IMR-90 (cell line): Measurements from ENCODE around the gene SDCCAG8. TPM values are rescaled to one million over a fixed set of nuclear protein-coding genes. Genes with fewer than 3 reads are reported as not detected.

ENCODE experiments used
- ATAC-seq: fragments of 200-7000 bp; cut with Tn5 transposase; 2 replicates; pipeline ENCODE4 v1.9.1; 2020; ENCODE audit warnings: low read depth, mild to moderate bottlenecking, moderate library complexity
- BruUV-seq: library from RNA; stranded (reverse); fragments of 400-500 nt; replicated peaks from 2 replicates; lab custom pipeline; 2021; lab: Mats Ljungman, UMichigan
- CTCF ChIA-PET: fragments of 300-600 bp; formaldehyde crosslinking; extraction: SDS; loops from one replicate; lab custom pipeline; 2021; ENCODE audit warnings: antibody characterized with exemption; lab: Yijun Ruan, JAX
- POLR2A ChIA-PET: fragments of 300-600 bp; sonication (Branson Sonifier 250); formaldehyde crosslinking; loops from one replicate; lab custom pipeline; 2022; ENCODE audit warnings: antibody characterized with exemption; ENCODE audit not compliant: unreplicated experiment; lab: Charles Lee
- DNase-seq: peaks from one replicate; pipeline ENCODE4 v3.0.0; 2013
- H2AFZ ChIP-seq: replicated peaks from 2 replicates; pipeline ENCODE3; 2013; ENCODE audit warnings: low read length, mild to moderate bottlenecking; ENCODE audit not compliant: poor library complexity
- H2AK5ac ChIP-seq: 2 replicates; pipeline ENCODE4 v1.6.1; 2013; ENCODE audit warnings: low read depth, low read length, inconsistent platforms
- H2AK9ac ChIP-seq: replicated peaks from 2 replicates; pipeline ENCODE3; 2013; ENCODE audit warnings: mild to moderate bottlenecking, low read depth, low read length, moderate library complexity; ENCODE audit not compliant: poor library complexity
- H2BK120ac ChIP-seq: 2 replicates; pipeline ENCODE4 v1.6.1; 2013; ENCODE audit warnings: low read depth, low read length, inconsistent platforms
- H2BK15ac ChIP-seq: 3 replicates; pipeline ENCODE4 v1.6.1; 2013; ENCODE audit warnings: low read depth, low read length, inconsistent platforms
- H2BK20ac ChIP-seq: 2 replicates; pipeline ENCODE4 v1.6.1; 2013; ENCODE audit warnings: low read depth, mild to moderate bottlenecking, inconsistent platforms, low read length, moderate library complexity
- H2BK5ac ChIP-seq: 2 replicates; pipeline ENCODE4 v1.6.1; 2013; ENCODE audit warnings: mild to moderate bottlenecking, low read depth, low read length, inconsistent platforms; ENCODE audit not compliant: poor library complexity, severe bottlenecking
- H3K14ac ChIP-seq: replicated peaks from 2 replicates; pipeline ENCODE4 v1.6.1; 2013; ENCODE audit warnings: low read depth, low read length, inconsistent platforms
- H3K18ac ChIP-seq: 2 replicates; pipeline ENCODE4 v1.6.1; 2013; ENCODE audit warnings: low read depth, low read length, control low read depth
- H3K23ac ChIP-seq: 2 replicates; pipeline ENCODE4 v1.6.1; 2013; ENCODE audit warnings: low read depth, low read length, inconsistent platforms
- H3K27ac ChIP-seq: 2 replicates; pipeline ENCODE4 v1.5.1; 2013; ENCODE audit warnings: mild to moderate bottlenecking, control low read depth, low read length; ENCODE audit not compliant: insufficient read depth
- H3K27me3 ChIP-seq: 2 replicates; pipeline ENCODE4 v1.6.1; 2013; ENCODE audit warnings: low read length; ENCODE audit not compliant: control insufficient read depth, insufficient read depth
- H3K36me3 ChIP-seq: 2 replicates; pipeline ENCODE4 v1.6.1; 2013; ENCODE audit warnings: low read length, mixed read lengths; ENCODE audit not compliant: control insufficient read depth, insufficient read depth
- H3K4ac ChIP-seq: 2 replicates; pipeline ENCODE4 v1.6.1; 2013; ENCODE audit warnings: low read depth, low read length, inconsistent platforms
- H3K4me1 ChIP-seq: 2 replicates; pipeline ENCODE4 v1.6.1; 2013; ENCODE audit warnings: low read length, mixed read lengths; ENCODE audit not compliant: control insufficient read depth, insufficient read depth
- H3K4me2 ChIP-seq: 2 replicates; pipeline ENCODE4 v1.6.1; 2013; ENCODE audit warnings: low read depth, mild to moderate bottlenecking, control low read depth, low read length, moderate library complexity
- H3K4me3 ChIP-seq: 2 replicates; pipeline ENCODE4 v1.5.1; 2013; ENCODE audit warnings: low read depth, mild to moderate bottlenecking, control low read depth, low read length, moderate library complexity; ENCODE audit not compliant: insufficient read depth
- H3K56ac ChIP-seq: 2 replicates; pipeline ENCODE4 v1.6.1; 2013; ENCODE audit warnings: low read length, inconsistent platforms; ENCODE audit not compliant: insufficient read depth; ENCODE audit errors: extremely low read depth
- H3K79me1 ChIP-seq, 2 experiments: 2 replicates each; pipeline ENCODE4 v1.6.1; 2013; ENCODE audit warnings: low read length in 2 of 2, inconsistent platforms in 1 of 2, low read depth in 1 of 2
- H3K9ac ChIP-seq: 2 replicates; pipeline ENCODE4 v1.6.1; 2013; ENCODE audit warnings: low read depth, low read length, control low read depth
- H3K9me1 ChIP-seq: 2 replicates; pipeline ENCODE4 v1.6.1; 2013; ENCODE audit warnings: low read length, inconsistent platforms; ENCODE audit not compliant: insufficient read depth
- H3K9me3 ChIP-seq: 2 replicates; pipeline ENCODE4 v1.6.1; 2013; ENCODE audit warnings: low read length; ENCODE audit not compliant: control insufficient read depth, insufficient read depth
- H4K20me1 ChIP-seq: 2 replicates; pipeline ENCODE4 v1.6.1; 2013; ENCODE audit warnings: low read length, inconsistent platforms; ENCODE audit not compliant: insufficient read depth
- H4K5ac ChIP-seq: 2 replicates; pipeline ENCODE4 v1.6.1; 2013; ENCODE audit warnings: mild to moderate bottlenecking, low read depth, low read length, control low read depth
- H4K8ac ChIP-seq, 2 experiments: 2 replicates each; pipeline ENCODE4 v1.6.1; 2013; ENCODE audit warnings: low read depth in 2 of 2, low read length in 2 of 2, control low read depth in 1 of 2, inconsistent platforms in 1 of 2
- H4K91ac ChIP-seq: 2 replicates; pipeline ENCODE4 v1.6.1; 2013; ENCODE audit warnings: low read depth, low read length, inconsistent platforms; ENCODE audit not compliant: insufficient read depth
- BHLHE40 ChIP-seq: fragments of 150-350 bp; IDR thresholded peaks from 2 replicates; pipeline ENCODE4 v1.6.1; 2016; ENCODE audit warnings: mild to moderate bottlenecking, low read depth, low read length
- CEBPB ChIP-seq: IDR thresholded peaks from 2 replicates; pipeline ENCODE4 v1.6.1; 2012; ENCODE audit warnings: low read depth, low read length, improper control_type of control experiment
- CHD1 ChIP-seq: IDR thresholded peaks from 2 replicates; pipeline ENCODE4 v1.6.1; 2012; ENCODE audit warnings: low read depth, low read length, improper control_type of control experiment
- FOS ChIP-seq: fragments of 150-350 bp; IDR thresholded peaks from 2 replicates; pipeline ENCODE4 v1.6.1; 2016; ENCODE audit warnings: low read depth, low read length
- MAFK ChIP-seq: IDR thresholded peaks from 2 replicates; pipeline ENCODE4 v1.6.1; 2012; ENCODE audit warnings: low read depth, low read length, improper control_type of control experiment
- MAZ ChIP-seq: IDR thresholded peaks from 2 replicates; pipeline ENCODE4 v1.6.1; 2012; ENCODE audit warnings: low read depth, mild to moderate bottlenecking, low read length, improper control_type of control experiment, moderate library complexity, borderline replicate concordance
- MXI1 ChIP-seq: IDR thresholded peaks from 2 replicates; pipeline ENCODE4 v1.6.1; 2012; ENCODE audit warnings: low read depth, mild to moderate bottlenecking, low read length, moderate library complexity, borderline replicate concordance
- NFE2L2 ChIP-seq: fragments of 150-350 bp; IDR thresholded peaks from 2 replicates; pipeline ENCODE4 v1.6.1; 2016; ENCODE audit warnings: low read depth, mild to moderate bottlenecking, low read length
- POLR2A ChIP-seq: IDR thresholded peaks from 2 replicates; pipeline ENCODE4 v1.6.1; 2012; ENCODE audit warnings: mild to moderate bottlenecking, low read depth, low read length
- RAD21 ChIP-seq: IDR thresholded peaks from 2 replicates; pipeline ENCODE4 v1.6.1; 2012; ENCODE audit warnings: low read length, improper control_type of control experiment
- RCOR1 ChIP-seq: IDR thresholded peaks from 2 replicates; pipeline ENCODE4 v1.6.1; 2012; ENCODE audit warnings: mild to moderate bottlenecking, low read length, improper control_type of control experiment; ENCODE audit not compliant: insufficient replicate concordance
- RFX5 ChIP-seq: IDR thresholded peaks from 2 replicates; pipeline ENCODE4 v1.8.0; 2012; ENCODE audit warnings: low read depth, mild to moderate bottlenecking, low read length, moderate library complexity
- SMC3 ChIP-seq: fragments of 150-350 bp; IDR thresholded peaks from 2 replicates; pipeline ENCODE4 v1.6.1; 2016; ENCODE audit warnings: low read depth, mild to moderate bottlenecking, antibody characterized with exemption, low read length, moderate library complexity
- WGBS, 2 experiments: methylation state at CpG; one replicate each; pipeline versions ENCODE4 v1.1.5 to v1.1.7; 2013; ENCODE audit warnings: missing lambda C conversion rate in 2 of 2; ENCODE audit not compliant: insufficient read length in 1 of 2; ENCODE audit errors: extremely low coverage in 2 of 2; 5-methylcytosine and 5-hydroxymethylcytosine counted together
- dilution Hi-C: fragments of 300-500 bp; cut with HindIII; formaldehyde crosslinking; loops from one replicate; pipeline ENCODE4 v1.14.3; 2018; ENCODE audit warnings: low sequenced_read_pairs; ENCODE audit not compliant: unreplicated experiment
- in situ Hi-C: fragments of 300-500 bp; cut with MboI; formaldehyde crosslinking; loops from 3 replicates; pipeline ENCODE4 v1.14.3; 2019; ENCODE audit warnings: low sequenced_read_pairs, inconsistent platforms, mixed read lengths
- intact Hi-C: fragments of 100-400 bp; cut with micrococcal nuclease; formaldehyde crosslinking; loops from 2 replicates; pipeline ENCODE4 v1.10.0; 2022
- polyA plus RNA-seq, 3 experiments: library from polyadenylated mRNA; depleted of rRNA; stranded (reverse); fragments of >200 nt; gene quantifications; 2 replicates each; pipeline ENCODE4 v1.2.3, GENCODE V29; 2012; ENCODE audit warnings: low replicate concordance in 1 of 3
- total RNA-seq: library from RNA; depleted of rRNA; stranded (reverse); fragments of >200 nt; gene quantifications from 2 replicates; pipeline ENCODE4 v1.2.3, GENCODE V29; 2012
- TF ChIP-seq, protein P1 (sequence below): conservative IDR thresholded peaks from 2 replicates; pipeline ENCODE4 v1.5.1; 2012; ENCODE audit warnings: mild to moderate bottlenecking, low read depth, low read length, improper control_type of control experiment
- TF ChIP-seq, protein P2 (sequence below): fragments of 150-350 bp; IDR thresholded peaks from 2 replicates; pipeline ENCODE4 v1.6.1; 2016; ENCODE audit warnings: low read depth, mild to moderate bottlenecking, low read length, moderate library complexity, borderline replicate concordance
- TF ChIP-seq, protein P3 (sequence below): fragments of 150-350 bp; IDR thresholded peaks from 2 replicates; pipeline ENCODE4 v1.6.1; 2017; ENCODE audit warnings: mild to moderate bottlenecking, antibody characterized with exemption, low read length, low read depth

Gene SDCCAG8
- total and polyA plus RNA-seq, 2 of the 4 experiments (the other 2 are of a cell fraction), result 25.2 to 46.8 TPM

DNA sequence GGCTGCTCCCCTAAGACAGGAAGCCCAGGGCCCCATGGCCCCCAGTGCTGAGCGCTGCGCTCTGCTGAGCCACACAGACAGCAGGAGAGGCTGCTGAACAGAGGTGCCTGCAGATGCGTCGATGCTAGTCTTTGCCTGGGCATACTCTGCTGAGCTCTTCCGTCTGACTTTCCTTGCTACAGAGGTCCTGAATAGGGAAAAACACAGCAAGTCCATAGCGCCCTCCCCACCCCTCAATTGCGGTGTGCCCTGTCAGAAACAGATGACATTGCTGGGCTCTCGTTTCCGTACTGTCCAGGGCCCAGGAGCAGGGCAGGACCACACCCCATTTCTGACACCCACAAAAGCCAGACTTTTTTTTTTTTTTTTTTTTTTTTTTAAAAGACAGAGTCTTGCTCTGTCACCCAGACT lies 252.5 kb downstream of the SDCCAG8 start:
- H3K27ac ChIP-seq, result no peak overlapping the region
- H2BK20ac ChIP-seq, result no peak overlapping the region
- POLR2A ChIA-PET, result no interaction called here
- no peak overlapping the region for H3K18ac ChIP-seq
- intact Hi-C loops, result no loop called here
- H2AK9ac ChIP-seq, result no peak overlapping the region
- H3K36me3 ChIP-seq, result peaks cover 13% of the 10 kb centered on the region
- no peak overlapping the region for H2BK120ac ChIP-seq
- no peak overlapping the region for H3K14ac ChIP-seq
- H3K9ac ChIP-seq, result no peak overlapping the region
- no peak overlapping the region for H3K23ac ChIP-seq
- H2AK5ac ChIP-seq, result no peak overlapping the region
- H3K4ac ChIP-seq, result no peak overlapping the region
- H3K9me1 ChIP-seq, result peaks cover 4% of the 10 kb centered on the region; the same call in 1 of the 2 replicates
- H4K5ac ChIP-seq, result no peak overlapping the region
- H3K56ac ChIP-seq, result no peak overlapping the region
- TF ChIP-seq RAD21 (no peak), MAFK (no peak), RFX5 (no peak), SMC3 (no peak), CEBPB (no peak), RCOR1 (no peak), POLR2A (no peak), BHLHE40 (no peak), FOS (no peak), MXI1 (no peak), CHD1 (no peak), MAZ (no peak), NFE2L2 (no peak)
- TF ChIP-seq, protein P1, sequence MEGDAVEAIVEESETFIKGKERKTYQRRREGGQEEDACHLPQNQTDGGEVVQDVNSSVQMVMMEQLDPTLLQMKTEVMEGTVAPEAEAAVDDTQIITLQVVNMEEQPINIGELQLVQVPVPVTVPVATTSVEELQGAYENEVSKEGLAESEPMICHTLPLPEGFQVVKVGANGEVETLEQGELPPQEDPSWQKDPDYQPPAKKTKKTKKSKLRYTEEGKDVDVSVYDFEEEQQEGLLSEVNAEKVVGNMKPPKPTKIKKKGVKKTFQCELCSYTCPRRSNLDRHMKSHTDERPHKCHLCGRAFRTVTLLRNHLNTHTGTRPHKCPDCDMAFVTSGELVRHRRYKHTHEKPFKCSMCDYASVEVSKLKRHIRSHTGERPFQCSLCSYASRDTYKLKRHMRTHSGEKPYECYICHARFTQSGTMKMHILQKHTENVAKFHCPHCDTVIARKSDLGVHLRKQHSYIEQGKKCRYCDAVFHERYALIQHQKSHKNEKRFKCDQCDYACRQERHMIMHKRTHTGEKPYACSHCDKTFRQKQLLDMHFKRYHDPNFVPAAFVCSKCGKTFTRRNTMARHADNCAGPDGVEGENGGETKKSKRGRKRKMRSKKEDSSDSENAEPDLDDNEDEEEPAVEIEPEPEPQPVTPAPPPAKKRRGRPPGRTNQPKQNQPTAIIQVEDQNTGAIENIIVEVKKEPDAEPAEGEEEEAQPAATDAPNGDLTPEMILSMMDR, result no peak
- TF ChIP-seq, protein P2, sequence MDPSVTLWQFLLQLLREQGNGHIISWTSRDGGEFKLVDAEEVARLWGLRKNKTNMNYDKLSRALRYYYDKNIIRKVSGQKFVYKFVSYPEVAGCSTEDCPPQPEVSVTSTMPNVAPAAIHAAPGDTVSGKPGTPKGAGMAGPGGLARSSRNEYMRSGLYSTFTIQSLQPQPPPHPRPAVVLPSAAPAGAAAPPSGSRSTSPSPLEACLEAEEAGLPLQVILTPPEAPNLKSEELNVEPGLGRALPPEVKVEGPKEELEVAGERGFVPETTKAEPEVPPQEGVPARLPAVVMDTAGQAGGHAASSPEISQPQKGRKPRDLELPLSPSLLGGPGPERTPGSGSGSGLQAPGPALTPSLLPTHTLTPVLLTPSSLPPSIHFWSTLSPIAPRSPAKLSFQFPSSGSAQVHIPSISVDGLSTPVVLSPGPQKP, result no peak
- TF ChIP-seq, protein P3, sequence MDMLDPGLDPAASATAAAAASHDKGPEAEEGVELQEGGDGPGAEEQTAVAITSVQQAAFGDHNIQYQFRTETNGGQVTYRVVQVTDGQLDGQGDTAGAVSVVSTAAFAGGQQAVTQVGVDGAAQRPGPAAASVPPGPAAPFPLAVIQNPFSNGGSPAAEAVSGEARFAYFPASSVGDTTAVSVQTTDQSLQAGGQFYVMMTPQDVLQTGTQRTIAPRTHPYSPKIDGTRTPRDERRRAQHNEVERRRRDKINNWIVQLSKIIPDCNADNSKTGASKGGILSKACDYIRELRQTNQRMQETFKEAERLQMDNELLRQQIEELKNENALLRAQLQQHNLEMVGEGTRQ, result no peak
- 87% methylated on average over 7 of the region's 9 CpGs; no CpG with 5 or more reads in 1 of the 2 experiments for WGBS, 2 experiments
- in situ Hi-C loops, result no loop called here
- no peaks in the 10 kb centered on the region for H4K20me1 ChIP-seq
- DNase-seq, result no peak
- H4K8ac ChIP-seq, result no peak overlapping the region
- no peaks in the 10 kb centered on the region for H3K9me3 ChIP-seq
- no peak overlapping the region for H3K4me3 ChIP-seq
- no peak for ATAC-seq
- no peak overlapping the region for H2BK15ac ChIP-seq
- dilution Hi-C loops, result no loop called here
- no peak overlapping the region for H4K91ac ChIP-seq
- peaks cover 0 to 5% of the 10 kb centered on the region in 2 experiments; a peak in 2 of 4 replicates for H3K79me1 ChIP-seq
- H3K4me1 ChIP-seq, result no peaks in the 10 kb centered on the region
- no peak overlapping the region for H2BK5ac ChIP-seq
- no peaks in the 10 kb centered on the region for H3K27me3 ChIP-seq
- no peak overlapping the region for H2AFZ ChIP-seq
- no peak overlapping the region for H3K4me2 ChIP-seq
- CTCF ChIA-PET, result interaction anchor here (0.7 kb wide), 1 partner anchor 292 kb away, joined by 4 read pairs; no protein-coding TSS in a partner anchor
- BruUV-seq, result no TSS peak
